GM18499 (cell line): ENCODE measurements around the gene CHCHD10.

Experiments
- ATAC-seq: cut with Tn5 transposase; IDR thresholded peaks from one replicate; pipeline ENCODE4 v1.9.1; 2021; ENCODE audit warnings: moderate number of reproducible peaks; ENCODE audit not compliant: insufficient read depth, unreplicated experiment

Gene CHCHD10

DNA sequence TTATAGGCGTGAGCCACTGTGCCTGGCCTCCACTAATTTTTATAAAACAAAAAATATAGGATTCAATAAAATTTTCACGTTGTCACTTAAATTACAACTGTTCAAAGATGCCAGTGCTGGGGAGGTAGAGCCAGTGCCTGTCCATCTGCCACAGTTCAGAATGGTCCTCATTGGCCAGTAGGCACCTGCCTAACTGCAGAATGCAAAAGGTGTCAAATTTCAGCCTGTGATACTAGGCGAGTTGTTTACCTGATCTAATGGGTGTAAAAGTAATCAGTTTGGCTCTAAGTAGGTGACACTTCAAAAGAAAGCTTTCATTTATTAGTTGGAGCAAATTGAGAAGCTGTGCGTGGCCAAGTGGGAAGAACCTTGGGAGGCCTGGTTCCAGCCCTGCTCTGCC, 21.3 kb upstream of the CHCHD10 start:
- no peak for ATAC-seq

DNA sequence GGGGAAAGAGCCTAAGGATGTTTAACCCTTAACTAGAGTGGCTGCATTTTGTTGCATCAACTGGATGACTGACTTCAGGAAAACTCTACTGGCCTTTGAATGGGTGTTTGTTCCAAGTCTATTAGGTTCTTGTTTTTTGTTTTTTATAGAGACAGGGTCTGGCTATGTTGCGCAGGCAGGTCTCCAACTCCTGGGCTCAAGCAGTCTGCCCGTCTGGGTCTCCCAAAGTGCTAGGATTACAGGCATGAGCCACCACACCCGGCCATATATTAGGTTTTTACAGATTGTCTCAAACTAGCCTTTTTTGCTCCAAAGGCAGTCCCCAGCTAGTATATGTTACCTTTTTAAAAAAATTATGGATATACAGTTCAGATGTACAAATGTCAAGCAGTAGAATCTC, 20.1 kb upstream of the CHCHD10 start:
- ATAC-seq = no peak

DNA sequence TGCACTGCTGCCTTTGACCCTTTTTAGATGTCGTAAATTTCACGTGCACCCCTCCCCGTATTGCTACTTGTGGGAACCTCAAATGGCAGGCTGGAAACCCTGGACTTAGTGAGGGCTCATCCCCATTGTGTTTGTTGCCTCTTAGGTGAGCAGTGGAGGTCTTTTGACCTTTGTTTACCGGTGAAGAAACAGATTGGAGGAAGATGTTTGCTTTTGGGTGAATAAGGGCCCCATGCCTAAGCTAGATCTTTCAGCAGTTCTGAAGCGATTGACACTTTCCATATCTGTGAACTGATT, 19.8 kb upstream of the CHCHD10 start:
- ATAC-seq = no peak

DNA sequence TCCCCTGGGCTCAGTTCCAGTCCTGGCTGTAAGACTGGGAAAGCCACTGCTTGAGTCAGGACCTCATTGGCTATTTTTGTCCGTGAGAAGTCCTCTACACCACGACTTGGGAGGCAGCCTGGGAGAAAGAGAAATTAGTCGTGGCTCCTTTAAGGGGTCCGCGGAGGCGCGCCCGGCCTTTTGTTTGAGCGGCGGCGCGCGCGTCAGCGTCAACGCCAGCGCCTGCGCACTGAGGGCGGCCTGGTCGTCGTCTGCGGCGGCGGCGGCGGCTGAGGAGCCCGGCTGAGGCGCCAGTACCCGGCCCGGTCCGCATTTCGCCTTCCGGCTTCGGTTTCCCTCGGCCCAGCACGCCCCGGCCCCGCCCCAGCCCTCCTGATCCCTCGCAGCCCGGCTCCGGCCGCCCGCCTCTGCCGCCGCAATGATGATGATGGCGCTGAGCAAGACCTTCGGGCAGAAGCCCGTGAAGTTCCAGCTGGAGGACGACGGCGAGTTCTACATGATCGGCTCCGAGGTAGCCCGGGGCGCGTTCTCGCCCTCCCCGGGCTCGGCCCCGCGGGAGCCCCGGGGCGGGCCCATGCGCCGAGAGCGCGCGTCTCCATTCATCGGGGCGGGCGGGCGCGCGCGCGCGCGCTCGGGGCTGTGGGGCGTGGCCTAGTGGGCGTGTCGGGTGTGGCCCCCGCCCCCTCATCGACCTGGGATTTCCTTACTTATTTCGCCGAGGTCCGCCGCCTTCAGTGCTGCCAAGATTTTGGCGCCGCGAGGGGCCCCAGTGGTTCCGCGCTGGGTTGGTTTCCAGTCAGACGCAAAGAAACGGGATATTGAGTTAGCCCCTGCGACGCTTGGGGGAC, 19.2 kb upstream of the CHCHD10 start, which contains the start of gene SMARCB1:
Gene SMARCB1 (plus strand): TSS at position 215 of the 848 bp plus-strand sequence. CDS start 204 bp downstream, at position 419.
- ATAC-seq = no peak

DNA sequence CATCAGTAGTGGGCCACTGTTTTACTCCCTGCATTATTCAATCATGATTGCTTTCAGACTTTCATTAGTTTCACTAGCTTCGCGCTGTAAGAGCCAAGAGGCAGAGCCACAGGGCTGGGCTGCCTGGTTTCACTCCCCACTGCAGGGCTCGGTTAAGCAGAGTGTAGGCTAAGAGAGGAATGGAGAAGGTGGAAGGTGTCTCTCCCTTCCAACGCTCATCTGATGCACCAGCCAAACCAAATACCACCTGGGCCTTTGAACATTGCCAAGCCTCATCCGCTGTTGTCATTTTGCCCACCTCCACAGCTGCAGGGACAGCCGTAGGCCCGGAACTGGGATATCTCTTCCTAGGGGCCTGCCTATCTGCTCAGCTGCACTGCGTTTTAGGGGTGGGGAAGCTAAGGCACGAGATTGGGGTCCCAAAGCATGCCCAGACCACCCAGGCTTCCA, 18.5 kb upstream of the CHCHD10 start:
- no peak for ATAC-seq

DNA sequence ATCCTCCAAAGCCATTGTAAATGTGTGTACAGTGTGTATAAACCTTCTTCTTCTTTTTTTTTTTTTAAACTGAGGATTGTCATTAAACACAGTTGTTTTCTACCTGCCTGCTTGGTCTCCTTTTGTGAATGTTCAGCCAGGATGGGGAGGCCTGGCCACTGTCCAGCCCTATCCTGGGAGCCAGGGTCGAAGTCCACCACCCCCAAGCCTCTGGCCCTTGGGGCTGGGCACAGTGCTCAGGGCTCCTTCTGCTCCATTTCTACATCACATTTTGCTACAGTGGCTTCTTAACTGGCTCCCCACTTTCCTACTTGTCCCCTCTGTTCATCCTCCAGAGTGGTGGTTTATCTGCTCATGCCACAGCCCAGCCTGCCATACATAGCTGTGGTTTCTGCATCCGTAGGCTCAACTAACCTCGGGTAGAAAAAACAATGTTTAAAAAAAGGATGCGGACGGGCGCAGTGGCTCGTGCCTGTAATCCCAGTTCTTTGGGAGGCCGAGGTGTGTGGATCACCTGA, 16.5 kb upstream of the CHCHD10 start:
- ATAC-seq = no peak

DNA sequence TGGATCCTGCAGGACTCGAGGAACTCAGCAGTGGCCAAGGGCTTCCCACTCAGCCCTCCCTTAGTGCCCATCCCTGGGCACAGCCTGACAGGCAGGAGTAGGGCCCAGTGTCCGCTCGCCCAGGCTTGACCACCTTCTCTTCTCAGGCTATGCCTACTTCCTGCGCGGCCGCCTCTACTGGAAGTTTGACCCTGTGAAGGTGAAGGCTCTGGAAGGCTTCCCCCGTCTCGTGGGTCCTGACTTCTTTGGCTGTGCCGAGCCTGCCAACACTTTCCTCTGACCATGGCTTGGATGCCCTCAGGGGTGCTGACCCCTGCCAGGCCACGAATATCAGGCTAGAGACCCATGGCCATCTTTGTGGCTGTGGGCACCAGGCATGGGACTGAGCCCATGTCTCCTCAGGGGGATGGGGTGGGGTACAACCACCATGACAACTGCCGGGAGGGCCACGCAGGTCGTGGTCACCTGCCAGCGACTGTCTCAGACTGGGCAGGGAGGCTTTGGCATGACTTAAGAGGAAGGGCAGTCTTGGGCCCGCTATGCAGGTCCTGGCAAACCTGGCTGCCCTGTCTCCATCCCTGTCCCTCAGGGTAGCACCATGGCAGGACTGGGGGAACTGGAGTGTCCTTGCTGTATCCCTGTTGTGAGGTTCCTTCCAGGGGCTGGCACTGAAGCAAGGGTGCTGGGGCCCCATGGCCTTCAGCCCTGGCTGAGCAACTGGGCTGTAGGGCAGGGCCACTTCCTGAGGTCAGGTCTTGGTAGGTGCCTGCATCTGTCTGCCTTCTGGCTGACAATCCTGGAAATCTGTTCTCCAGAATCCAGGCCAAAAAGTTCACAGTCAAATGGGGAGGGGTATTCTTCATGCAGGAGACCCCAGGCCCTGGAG, 15.7 kb upstream of the CHCHD10 start:
- no peak for ATAC-seq

DNA sequence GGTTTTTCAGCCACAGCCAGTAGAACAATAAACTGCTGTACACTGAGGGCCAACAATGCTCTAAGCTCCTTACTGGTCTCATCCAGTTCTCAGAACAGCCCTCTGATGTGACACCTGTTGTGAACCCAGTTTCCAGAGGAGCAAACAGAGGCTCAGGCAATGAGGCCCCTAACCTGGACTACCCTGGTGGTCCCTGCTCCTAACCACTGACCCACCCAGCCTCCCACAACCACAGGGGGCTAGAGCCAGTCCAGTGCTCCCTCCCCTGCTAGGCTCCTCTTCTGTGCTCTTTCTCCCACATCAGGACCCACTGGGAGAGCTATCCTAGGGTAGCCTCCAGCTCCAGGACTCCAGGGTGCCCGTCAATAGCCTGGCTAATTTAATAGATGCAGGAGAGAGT, 14.9 kb upstream of the CHCHD10 start:
- ATAC-seq = no peak

DNA sequence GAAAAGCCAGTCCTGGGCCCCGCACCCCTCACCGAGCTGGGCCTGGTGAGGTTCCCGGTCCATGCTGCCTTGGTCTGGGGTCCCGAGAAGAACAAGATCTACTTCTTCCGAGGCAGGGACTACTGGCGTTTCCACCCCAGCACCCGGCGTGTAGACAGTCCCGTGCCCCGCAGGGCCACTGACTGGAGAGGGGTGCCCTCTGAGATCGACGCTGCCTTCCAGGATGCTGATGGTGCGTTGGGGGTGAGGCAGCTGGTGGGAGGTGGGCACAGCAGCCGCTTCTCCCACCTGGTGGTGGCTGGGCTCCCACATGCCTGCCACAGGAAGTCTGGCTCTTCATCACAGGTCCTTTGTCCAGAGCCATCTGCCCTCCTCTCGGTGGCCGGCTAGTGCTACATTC, 14.5 kb upstream of the CHCHD10 start:
- no peak for ATAC-seq

DNA sequence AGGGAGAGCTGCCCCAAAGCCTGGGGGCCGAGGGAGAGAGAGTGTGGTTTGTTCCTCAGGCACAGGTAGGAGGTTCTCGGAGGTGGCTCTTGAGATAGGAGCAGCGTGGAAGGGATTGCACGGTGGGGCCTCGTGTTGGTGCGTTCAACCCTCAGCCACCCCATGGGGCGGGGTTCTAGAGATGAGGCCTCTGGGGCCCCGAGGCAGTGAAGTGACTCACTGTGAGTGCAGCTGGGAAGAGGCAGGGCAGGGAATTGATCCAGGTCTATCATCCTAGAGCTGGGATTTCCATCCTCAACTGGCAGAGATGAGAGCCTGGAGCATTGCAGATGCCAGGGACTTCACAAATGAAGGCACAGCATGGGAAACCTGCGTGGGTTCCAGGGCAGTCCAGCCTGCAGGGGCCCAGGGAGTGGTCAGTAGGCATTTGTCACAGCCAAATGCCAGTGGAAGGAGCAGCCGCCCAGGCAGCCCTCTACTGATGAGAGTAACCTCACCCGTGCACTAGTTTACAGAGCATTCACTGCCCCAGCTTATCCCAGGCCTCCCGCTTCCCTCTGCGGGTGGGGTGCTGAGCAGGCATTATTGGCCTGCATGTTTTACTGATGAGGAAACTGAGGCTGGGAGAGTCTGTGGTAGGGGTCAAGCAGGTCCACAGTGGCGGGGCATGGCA, 13.9 kb upstream of the CHCHD10 start:
- ATAC-seq = no peak

DNA sequence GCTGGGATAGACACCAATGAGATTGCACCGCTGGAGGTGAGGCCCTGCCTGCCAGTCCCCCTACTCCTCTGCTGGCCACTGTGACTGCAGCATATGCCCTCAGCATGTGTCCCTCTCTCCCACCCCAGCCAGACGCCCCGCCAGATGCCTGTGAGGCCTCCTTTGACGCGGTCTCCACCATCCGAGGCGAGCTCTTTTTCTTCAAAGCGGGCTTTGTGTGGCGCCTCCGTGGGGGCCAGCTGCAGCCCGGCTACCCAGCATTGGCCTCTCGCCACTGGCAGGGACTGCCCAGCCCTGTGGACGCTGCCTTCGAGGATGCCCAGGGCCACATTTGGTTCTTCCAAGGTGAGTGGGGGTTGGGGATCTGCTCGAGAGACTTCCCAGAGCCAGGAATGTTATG, 13.3 kb upstream of the CHCHD10 start:
- ATAC-seq = no peak

DNA sequence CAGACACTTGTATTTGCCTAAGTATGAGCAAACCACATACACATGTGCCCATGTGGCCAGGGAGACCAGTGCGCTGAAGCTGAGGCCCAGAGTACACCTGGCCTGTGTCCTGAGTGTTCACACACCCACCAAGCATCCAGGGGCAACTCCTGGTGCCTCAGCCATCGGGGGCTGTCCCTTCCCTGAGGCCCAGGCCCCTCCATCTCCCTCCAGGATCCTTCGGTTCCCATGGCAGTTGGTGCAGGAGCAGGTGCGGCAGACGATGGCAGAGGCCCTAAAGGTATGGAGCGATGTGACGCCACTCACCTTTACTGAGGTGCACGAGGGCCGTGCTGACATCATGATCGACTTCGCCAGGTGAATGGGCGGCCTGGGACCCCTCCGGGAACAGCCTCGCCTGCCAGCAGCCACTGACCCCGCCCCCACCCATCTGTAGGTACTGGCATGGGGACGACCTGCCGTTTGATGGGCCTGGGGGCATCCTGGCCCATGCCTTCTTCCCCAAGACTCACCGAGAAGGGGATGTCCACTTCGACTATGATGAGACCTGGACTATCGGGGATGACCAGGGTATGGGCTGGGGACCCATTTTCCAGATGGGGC, 12.5 kb upstream of the CHCHD10 start:
- no peak for ATAC-seq

DNA sequence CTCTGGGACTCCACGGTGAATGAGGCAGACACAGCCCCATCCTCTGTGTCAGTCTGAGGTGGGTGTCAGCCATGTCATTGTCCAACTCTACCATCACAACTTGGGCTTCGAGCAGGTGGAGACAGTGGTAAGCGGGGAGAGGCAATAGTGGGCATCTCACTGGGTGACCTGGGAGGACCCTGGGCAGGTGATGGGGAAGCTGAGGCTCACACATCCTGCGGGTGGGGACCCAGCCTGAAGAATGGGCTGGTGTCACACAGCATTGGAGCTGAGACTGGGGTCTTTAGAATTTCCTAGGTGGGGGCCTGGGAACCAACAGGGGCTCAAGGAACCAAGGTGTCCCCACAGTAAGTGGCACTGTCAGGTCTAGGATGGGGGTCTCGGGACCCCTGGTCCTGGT, 12.0 kb upstream of the CHCHD10 start:
- no peak for ATAC-seq

DNA sequence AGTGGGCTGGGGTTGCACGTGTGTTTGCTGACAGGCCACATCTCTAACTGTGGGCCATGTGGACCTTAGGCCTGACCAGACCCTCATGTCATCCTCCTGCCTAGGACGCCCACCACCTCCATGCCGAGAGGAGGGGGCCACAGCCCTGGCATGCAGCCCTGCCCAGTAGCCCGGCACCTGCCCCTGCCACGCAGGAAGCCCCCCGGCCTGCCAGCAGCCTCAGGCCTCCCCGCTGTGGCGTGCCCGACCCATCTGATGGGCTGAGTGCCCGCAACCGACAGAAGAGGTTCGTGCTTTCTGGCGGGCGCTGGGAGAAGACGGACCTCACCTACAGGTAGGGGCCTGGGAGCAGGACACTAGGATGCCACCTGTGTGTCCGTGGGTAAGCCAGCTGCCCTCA, 11.3 kb upstream of the CHCHD10 start:
- ATAC-seq = no peak

DNA sequence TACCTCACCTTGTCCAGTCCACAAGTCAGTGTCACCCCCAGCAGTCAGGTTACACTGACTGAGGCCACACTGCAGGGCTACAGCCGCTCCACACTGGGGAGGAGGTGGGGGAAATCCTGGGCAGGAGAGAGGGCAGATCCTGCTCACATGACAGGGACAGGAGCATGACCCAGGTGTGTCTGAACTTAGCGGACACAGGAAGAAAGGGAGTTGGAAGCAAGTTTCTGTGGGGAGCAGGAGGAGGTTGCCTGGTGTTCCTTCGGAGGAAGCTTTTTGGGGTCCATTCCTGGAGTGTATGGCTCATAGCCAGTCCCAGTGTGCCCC, 10.8 kb upstream of the CHCHD10 start:
- no peak for ATAC-seq

DNA sequence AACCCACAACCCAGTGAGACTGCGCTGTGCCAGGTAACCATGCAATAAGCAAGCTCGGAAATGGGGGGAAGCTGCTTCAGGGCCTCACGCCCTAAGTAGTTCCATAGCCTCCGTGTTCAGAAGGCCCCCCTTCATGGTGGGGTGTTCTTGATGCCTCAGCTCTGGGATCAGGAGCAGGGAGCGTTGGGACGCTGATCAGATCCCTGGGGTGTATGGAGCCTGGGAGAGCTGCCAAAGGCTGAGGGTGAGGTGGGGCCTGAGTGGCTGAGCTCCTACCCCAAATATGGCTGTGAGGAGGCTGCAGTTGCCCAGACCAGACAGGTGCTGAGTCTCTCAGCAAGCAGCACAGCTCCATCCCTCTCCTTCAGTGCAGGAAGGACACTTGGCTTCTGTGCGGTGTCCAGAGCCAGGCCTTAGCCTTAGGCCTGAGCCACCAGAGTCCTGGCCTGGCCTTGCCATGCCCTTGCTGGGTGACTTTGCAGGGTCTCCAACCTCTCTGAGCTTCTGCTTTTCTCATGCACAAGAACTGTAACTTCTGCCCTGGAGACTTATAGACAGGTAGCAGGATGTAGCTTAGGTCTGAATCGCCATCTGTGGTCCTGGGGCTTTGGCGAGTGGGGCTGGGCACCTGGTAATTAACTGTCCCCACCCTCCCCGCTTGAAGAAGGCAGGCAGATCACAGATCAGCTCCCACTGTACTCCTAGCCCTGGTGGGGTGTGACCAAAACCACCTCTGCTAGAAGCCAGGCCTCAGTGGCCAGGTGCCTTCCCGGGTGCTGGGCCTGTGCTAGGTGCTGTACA, 10.2 kb upstream of the CHCHD10 start:
- no peak for ATAC-seq

DNA sequence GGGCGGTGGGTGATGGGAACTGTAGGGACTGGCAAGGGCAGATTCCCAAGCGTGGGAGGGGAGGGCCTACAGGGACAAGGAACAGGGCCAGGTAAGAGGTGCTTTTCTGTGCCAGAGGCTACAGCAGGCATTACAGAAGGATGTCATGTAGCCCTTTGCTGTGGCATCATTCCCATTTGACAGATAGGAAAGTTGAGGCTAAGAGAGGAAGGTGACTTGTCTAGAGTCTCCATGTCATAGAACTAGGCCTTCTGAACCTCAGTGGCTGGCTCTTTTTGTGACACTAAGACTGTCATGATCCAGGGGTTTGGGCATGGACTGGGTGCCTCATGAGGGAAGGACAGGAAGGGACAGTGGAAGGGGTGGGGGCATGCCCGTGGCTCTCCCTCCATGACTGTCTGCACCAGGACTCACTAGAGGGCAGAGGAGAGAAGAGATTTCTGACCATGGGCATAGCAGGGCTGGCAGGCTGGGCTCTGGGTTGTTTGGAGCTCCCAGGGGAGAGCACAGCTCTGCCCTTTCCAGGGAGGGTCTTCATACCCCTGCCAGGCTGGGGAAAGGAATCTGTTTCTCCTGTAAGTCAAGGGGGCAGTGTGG, 8.1 kb upstream of the CHCHD10 start:
- no peak for ATAC-seq

DNA sequence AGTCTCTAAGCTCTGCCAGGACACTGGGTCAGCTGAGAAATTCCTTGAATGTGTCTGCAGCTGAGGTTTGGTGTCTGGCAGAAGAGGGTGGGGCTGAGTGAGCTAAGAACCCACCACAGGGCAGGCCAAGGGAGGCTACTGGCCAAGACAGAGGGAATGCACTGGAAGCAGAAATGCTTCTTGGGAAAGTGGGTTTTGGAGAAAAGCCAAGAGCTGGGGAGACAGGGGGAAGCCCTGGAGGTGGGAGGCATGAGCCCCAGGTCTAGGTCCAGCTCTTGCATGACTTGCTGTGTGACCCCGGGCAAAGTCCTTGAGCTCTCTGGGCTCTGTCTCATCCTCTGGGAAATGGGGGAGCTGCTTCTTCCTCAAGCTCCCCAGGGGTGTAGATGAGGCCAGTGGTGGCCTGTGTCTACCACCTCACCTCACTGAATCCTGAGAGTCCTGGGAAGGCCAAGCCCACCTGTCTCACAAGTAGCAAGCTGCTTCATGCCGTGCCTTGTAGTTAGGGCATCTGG, 7.2 kb upstream of the CHCHD10 start:
- no peak for ATAC-seq
